Endothelial cell of umbilical vein (primary cell): ENCODE results near the gene RPP21. TPM values are rescaled to one million over a fixed set of nuclear protein-coding genes. Genes with fewer than 3 reads are reported as not detected.

Experiments
- BruUV-seq: library from RNA; stranded (reverse); fragments of 400-500 nt; replicated peaks from 2 replicates; lab custom pipeline; 2021; lab: Mats Ljungman, UMichigan
- CTCF ChIA-PET: fragments of 300-600, 350-600 bp; sonication (Branson Sonifier 250); formaldehyde crosslinking; loops from one replicate; lab custom pipeline; 2021; ENCODE audit warnings: antibody characterized with exemption, inconsistent platforms; lab: Charles Lee
- POLR2A ChIA-PET: fragments of 300-600, 350-600 bp; sonication (Branson Sonifier 250); formaldehyde crosslinking; loops from one replicate; lab custom pipeline; 2021; ENCODE audit warnings: antibody characterized with exemption, inconsistent platforms; lab: Charles Lee
- DNase-seq: peaks from one replicate; pipeline ENCODE4 v3.0.0-alpha.2; 2011; ENCODE audit warnings: low read depth, low spot score
- FAIRE-seq: peaks from 2 replicates; lab custom pipeline; 2011; peaks lifted over from hg19 to GRCh38; lab: Jason Lieb, UNC
- H2AFZ ChIP-seq: 2 replicates; pipeline ENCODE4 v1.6.0; 2012; ENCODE audit warnings: low read depth, low read length, control low read depth, inconsistent platforms
- H3K27ac ChIP-seq: 2 replicates; pipeline ENCODE4 v1.5.1; 2011; ENCODE audit warnings: low read depth, mild to moderate bottlenecking, control low read depth, low read length, moderate library complexity; ENCODE audit not compliant: insufficient read depth
- H3K27me3 ChIP-seq, 2 experiments: 2 replicates each; pipeline versions ENCODE4 v1.6.0 to v1.6.1; 2011; ENCODE audit warnings: low read length in 2 of 2, mixed read lengths in 1 of 2; ENCODE audit not compliant: control insufficient read depth in 2 of 2, insufficient read depth in 2 of 2
- H3K36me3 ChIP-seq, 2 experiments: 2 replicates in 1 of 2; 3 replicates in 1 of 2; pipeline ENCODE4 v1.5.1; 2011; ENCODE audit warnings: low read length in 2 of 2, mild to moderate bottlenecking in 1 of 2, moderate library complexity in 1 of 2; ENCODE audit not compliant: control insufficient read depth in 2 of 2, insufficient read depth in 2 of 2; ENCODE audit errors: extremely low read depth in 1 of 2
- H3K4me1 ChIP-seq: 3 replicates; pipeline ENCODE4 v1.5.1; 2011; ENCODE audit warnings: mild to moderate bottlenecking, low read length; ENCODE audit not compliant: control insufficient read depth, insufficient read depth; ENCODE audit errors: extremely low read depth
- H3K4me2 ChIP-seq: 2 replicates; pipeline ENCODE4 v1.6.1; 2011; ENCODE audit warnings: low read length, control low read depth, mixed read lengths; ENCODE audit not compliant: insufficient read depth
- H3K4me3 ChIP-seq, 3 experiments: fragments of 200-600 bp in 1 of 3; sonication (generic), shearing (Covaris generic) in 1 of 3; replicated peaks in 1 of 3; 2 replicates each; pipeline ENCODE4 v1.5.1; 2011 to 2016; ENCODE audit warnings: control low read depth in 3 of 3, low read length in 3 of 3, mild to moderate bottlenecking in 2 of 3, inconsistent platforms in 1 of 3, low read depth in 1 of 3, moderate library complexity in 1 of 3; ENCODE audit not compliant: insufficient read depth in 1 of 3
- H3K79me2 ChIP-seq: 2 replicates; pipeline ENCODE4 v1.6.0; 2012; ENCODE audit warnings: low read length, inconsistent platforms; ENCODE audit not compliant: control insufficient read depth, insufficient read depth
- H3K9ac ChIP-seq: replicated peaks from 2 replicates; pipeline ENCODE3; 2011; ENCODE audit warnings: low read length, control low read depth; ENCODE audit not compliant: insufficient read depth; ENCODE audit errors: extremely low read depth
- H3K9me1 ChIP-seq: replicated peaks from 3 replicates; pipeline ENCODE4 v1.6.0; 2011; ENCODE audit warnings: mild to moderate bottlenecking, low read length; ENCODE audit not compliant: control insufficient read depth, insufficient read depth; ENCODE audit errors: extremely low read depth
- H3K9me3 ChIP-seq: replicated peaks from 2 replicates; pipeline ENCODE4 v1.5.1; 2012; ENCODE audit warnings: low read length, inconsistent platforms; ENCODE audit not compliant: control insufficient read depth, insufficient read depth
- H4K20me1 ChIP-seq: replicated peaks from 2 replicates; pipeline ENCODE3; 2011; ENCODE audit warnings: mild to moderate bottlenecking, low read length; ENCODE audit not compliant: control insufficient read depth, insufficient read depth; ENCODE audit errors: extremely low read depth
- CTCF ChIP-seq, 2 donors: IDR thresholded peaks; 1 replicate in 1 of 2; 2 replicates in 1 of 2; pipeline ENCODE4 v1.5.1; 2011; ENCODE audit warnings: low read length in 2 of 2, mild to moderate bottlenecking in 2 of 2, moderate library complexity in 2 of 2, control low read depth in 1 of 2, inconsistent platforms in 1 of 2, low read depth in 1 of 2; ENCODE audit not compliant: insufficient read depth in 1 of 2; ENCODE audit errors: extremely low read depth in 1 of 2
- EZH2 ChIP-seq: IDR thresholded peaks from 2 replicates; pipeline ENCODE4 v1.6.1; 2012; ENCODE audit warnings: borderline replicate concordance, low read depth, mild to moderate bottlenecking, moderate library complexity, low read length, inconsistent platforms; ENCODE audit not compliant: severe bottlenecking
- FOS ChIP-seq: IDR thresholded peaks from 2 replicates; pipeline ENCODE4 v1.6.1; 2011; ENCODE audit warnings: mild to moderate bottlenecking, low read length, moderate library complexity, borderline replicate concordance; ENCODE audit not compliant: insufficient read depth
- GATA2 ChIP-seq: IDR thresholded peaks from 2 replicates; pipeline ENCODE4 v1.7.0; 2011; ENCODE audit warnings: low read depth, mild to moderate bottlenecking, moderate library complexity, mixed read lengths, low read length; ENCODE audit not compliant: insufficient read length, insufficient read depth
- JUN ChIP-seq: IDR thresholded peaks from 2 replicates; pipeline ENCODE4 v1.6.1; 2011; ENCODE audit warnings: borderline replicate concordance, low read depth; ENCODE audit not compliant: insufficient read length, insufficient read depth
- MYC ChIP-seq: IDR thresholded peaks from one replicate; pipeline ENCODE4 v1.6.1; 2011; ENCODE audit warnings: mild to moderate bottlenecking, low read depth, low read length
- POLR2A ChIP-seq: IDR thresholded peaks from 2 replicates; pipeline ENCODE4 v1.6.1; 2012; ENCODE audit warnings: low read depth, mild to moderate bottlenecking, control low read depth, low read length
- POLR2AphosphoS5 ChIP-seq: IDR thresholded peaks from 2 replicates; pipeline ENCODE4 v1.6.1; 2012; ENCODE audit warnings: low read depth, mild to moderate bottlenecking, control low read depth, low read length, moderate library complexity; ENCODE audit not compliant: insufficient read depth
- dilution Hi-C: fragments of 300-500 bp; cut with MboI; formaldehyde crosslinking; loops from one replicate; pipeline ENCODE4 v1.15.0; 2019; ENCODE audit warnings: low sequenced_read_pairs; ENCODE audit not compliant: extremely low pct_ligation_motif_present
- intact Hi-C: fragments of 100-400 bp; cut with micrococcal nuclease; formaldehyde crosslinking; loops from one replicate; pipeline ENCODE4 v1.10.0; 2022
- polyA plus RNA-seq, 4 experiments: library from polyadenylated mRNA; depleted of rRNA in 3 of 4; stranded (reverse) in 3 of 4; unstranded in 1 of 4; fragments of >200 nt; gene quantifications; 2 replicates each; pipeline versions ENCODE4 v1.2.1 to v1.2.3, GENCODE V29; 2011 to 2012; ENCODE audit warnings: missing spikeins in 1 of 4
- total RNA-seq: library from RNA; stranded (reverse); gene quantifications from 2 replicates; pipeline ENCODE4 v1.2.3, GENCODE V29; 2021
- TF ChIP-seq, protein P1 (sequence below): IDR thresholded peaks from 2 replicates; pipeline ENCODE4 v1.6.1; 2011; ENCODE audit not compliant: insufficient read depth, insufficient read length

RPP21 gene
- total and polyA plus RNA-seq, 2 donors (not counting 3 experiments of a cell fraction or from before 2014, with no cell fraction given), result 35.3 to 101 TPM

GRCh38 chr6:30344191-30344867 lies 627 bp upstream of the RPP21 start:
- H3K79me2 ChIP-seq, result no peaks in the 10 kb centered on the region
- no peak for TF ChIP-seq POLR2A
- TF ChIP-seq MYC, result no peak
- no peak for TF ChIP-seq FOS
- no peak for TF ChIP-seq JUN
- TF ChIP-seq GATA2, result no peak
- no peak for TF ChIP-seq EZH2
- TF ChIP-seq CTCF (IDR thresholded peaks at IDR 0.05; ENCODE audit: extremely low read depth in 1 of 2, insufficient read depth in 1 of 2, low read depth in 1 of 2, low read length in 2 of 2), result no peak
- TF ChIP-seq, protein P1, sequence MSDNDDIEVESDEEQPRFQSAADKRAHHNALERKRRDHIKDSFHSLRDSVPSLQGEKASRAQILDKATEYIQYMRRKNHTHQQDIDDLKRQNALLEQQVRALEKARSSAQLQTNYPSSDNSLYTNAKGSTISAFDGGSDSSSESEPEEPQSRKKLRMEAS, result no peak
- TF ChIP-seq POLR2AphosphoS5, result no peak
- H4K20me1 ChIP-seq, result no peaks in the 10 kb centered on the region
- no TSS peak for BruUV-seq
- no peak for DNase-seq
- intact Hi-C loops (no loop called here), dilution Hi-C loops (no loop called here)
- peaks cover 7% of the 10 kb centered on the region for H3K4me1 ChIP-seq
- H3K27ac ChIP-seq, result no peak overlapping the region
- no peak for FAIRE-seq
- peak overlapping the region; percentile 84 for H2AFZ ChIP-seq
- H3K9me3 ChIP-seq, result no peaks in the 10 kb centered on the region
- ChIA-PET CTCF (no interaction called here), POLR2A (no interaction called here)
- H3K9me1 ChIP-seq, result no peaks in the 10 kb centered on the region
- no peak overlapping the region for H3K9ac ChIP-seq
- peak overlapping the region; percentile 60 for H3K4me2 ChIP-seq
- H3K27me3 ChIP-seq, result no peaks in the 10 kb centered on the region
- H3K4me3 ChIP-seq, result no peak overlapping the region
- peaks cover 0 to 10% of the 10 kb centered on the region in 2 experiments for H3K36me3 ChIP-seq
